OCI-LY1 (cell line): ENCODE measurements around the gene PGF.

Experiments
- H2AFZ ChIP-seq: fragments of 200-600 bp; sonication (generic), shearing (Covaris generic); 2 replicates; pipeline ENCODE4 v1.6.0; 2014; ENCODE audit warnings: antibody characterized with exemption, mild to moderate bottlenecking, low read length
- H3F3A ChIP-seq: fragments of 200-600 bp; sonication (generic), shearing (Covaris generic); 2 replicates; pipeline ENCODE4 v1.6.0; 2014; ENCODE audit warnings: mild to moderate bottlenecking, antibody characterized with exemption, low read length, moderate library complexity; ENCODE audit not compliant: insufficient read depth
- H3K27ac ChIP-seq: fragments of 200-600 bp; sonication (generic); 2 replicates; pipeline ENCODE4 v1.5.1; 2014; ENCODE audit warnings: low read length, mixed run types, mild to moderate bottlenecking, low read depth; ENCODE audit not compliant: poor library complexity, severe bottlenecking
- H3K27me3 ChIP-seq: fragments of 200-600 bp; sonication (generic); 2 replicates; pipeline ENCODE4 v1.6.0; 2014; ENCODE audit warnings: antibody characterized with exemption, mild to moderate bottlenecking, low read length, moderate library complexity; ENCODE audit not compliant: insufficient read depth
- H3K36me3 ChIP-seq: fragments of 200-600 bp; sonication (generic); 2 replicates; pipeline ENCODE4 v1.6.1; 2014; ENCODE audit warnings: mild to moderate bottlenecking, antibody characterized with exemption, low read length, moderate library complexity, mixed read lengths; ENCODE audit not compliant: insufficient read depth
- H3K4me1 ChIP-seq: fragments of 200-600 bp; sonication (generic); 2 replicates; pipeline ENCODE4 v1.5.1; 2014; ENCODE audit warnings: mild to moderate bottlenecking, low read length, moderate library complexity; ENCODE audit not compliant: insufficient read depth, severe bottlenecking
- H3K4me2 ChIP-seq: fragments of 200-600 bp; sonication (generic), shearing (Covaris generic); 2 replicates; pipeline ENCODE4 v1.6.1; 2014; ENCODE audit warnings: low read length
- H3K4me3 ChIP-seq: fragments of 200-600 bp; sonication (generic); 2 replicates; pipeline ENCODE4 v1.5.1; 2014; ENCODE audit warnings: low read length, low read depth, mild to moderate bottlenecking, mixed read lengths; ENCODE audit not compliant: poor library complexity, severe bottlenecking
- H3K79me2 ChIP-seq: fragments of 200-600 bp; shearing (Covaris generic); 2 replicates; pipeline ENCODE4 v1.6.1; 2016; ENCODE audit warnings: mixed run types, low read length, mixed read lengths; ENCODE audit not compliant: insufficient read depth
- H3K9ac ChIP-seq: fragments of 200-600 bp; sonication (generic), shearing (Covaris generic); 2 replicates; pipeline ENCODE4 v1.6.1; 2014; ENCODE audit warnings: mild to moderate bottlenecking, low read length, mixed read lengths
- H3K9me2 ChIP-seq: fragments of 200-600 bp; sonication (generic), shearing (Covaris generic); 2 replicates; pipeline ENCODE4 v1.6.1; 2014; ENCODE audit warnings: low read depth, mild to moderate bottlenecking, low read length, mixed read lengths
- H3K9me3 ChIP-seq: fragments of 200-600 bp; shearing (Covaris generic); 2 replicates; pipeline ENCODE4 v1.6.1; 2014; ENCODE audit warnings: low read length, mixed read lengths
- H4K20me1 ChIP-seq: fragments of 200-600 bp; sonication (generic), shearing (Covaris generic); 2 replicates; pipeline ENCODE4 v1.6.0; 2016; ENCODE audit warnings: mild to moderate bottlenecking, low read length; ENCODE audit not compliant: insufficient read depth
- CTCF ChIP-seq: fragments of 200-600 bp; sonication (generic), shearing (Covaris generic); IDR thresholded peaks from 2 replicates; pipeline ENCODE4 v1.5.1; 2017; ENCODE audit warnings: mild to moderate bottlenecking, antibody characterized with exemption, low read length, moderate library complexity, mixed read lengths
- EZH2 ChIP-seq: fragments of 200-600 bp; sonication (generic), shearing (Covaris generic); IDR thresholded peaks from 2 replicates; pipeline ENCODE4 v1.8.0; 2017; ENCODE audit warnings: borderline replicate concordance, mixed run types, mild to moderate bottlenecking, antibody characterized with exemption, low read length, moderate library complexity, mixed read lengths

Gene PGF

DNA sequence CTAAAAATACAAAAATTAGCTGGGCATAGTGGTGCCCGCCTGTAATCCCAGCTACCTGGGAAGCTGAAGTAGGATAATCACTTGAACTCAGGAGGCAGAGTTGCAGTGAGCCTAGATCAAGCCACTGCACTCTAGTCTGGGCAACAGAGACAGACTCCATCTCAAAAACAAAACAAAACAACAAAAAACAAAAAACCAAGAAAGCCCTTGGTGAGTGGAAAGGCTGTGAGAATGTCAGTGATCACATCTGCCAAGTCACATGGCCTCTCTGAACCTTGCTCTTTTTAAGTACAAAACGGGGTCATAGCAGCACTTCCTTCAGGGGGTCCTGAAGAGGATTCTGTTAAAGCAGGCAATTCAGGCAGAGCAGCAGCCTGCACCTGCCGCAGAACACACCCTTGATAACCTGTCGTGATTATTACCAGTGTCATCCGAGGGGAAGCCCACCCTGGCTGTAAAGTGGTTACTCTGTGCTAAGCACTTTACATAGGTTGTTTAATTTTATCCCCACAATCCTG, 41.9 kb downstream of the PGF start:
- Histone ChIP-seq H2AFZ (no peak overlapping the region), H3K27ac (no peak overlapping the region), H3K27me3 (no peaks in the 10 kb centered on the region; the same call in 1 of the 2 replicates), H3K9ac (no peak overlapping the region), H3K36me3 (no peaks in the 10 kb centered on the region), H3K4me2 (no peak overlapping the region), H4K20me1 (no peaks in the 10 kb centered on the region), H3K79me2 (no peaks in the 10 kb centered on the region), H3K9me3 (no peaks in the 10 kb centered on the region), H3K4me3 (no peak overlapping the region), H3K4me1 (no peaks in the 10 kb centered on the region), H3F3A (no peaks in the 10 kb centered on the region), H3K9me2 (no peaks in the 10 kb centered on the region)
- TF ChIP-seq EZH2 (no peak), CTCF (no peak)

DNA sequence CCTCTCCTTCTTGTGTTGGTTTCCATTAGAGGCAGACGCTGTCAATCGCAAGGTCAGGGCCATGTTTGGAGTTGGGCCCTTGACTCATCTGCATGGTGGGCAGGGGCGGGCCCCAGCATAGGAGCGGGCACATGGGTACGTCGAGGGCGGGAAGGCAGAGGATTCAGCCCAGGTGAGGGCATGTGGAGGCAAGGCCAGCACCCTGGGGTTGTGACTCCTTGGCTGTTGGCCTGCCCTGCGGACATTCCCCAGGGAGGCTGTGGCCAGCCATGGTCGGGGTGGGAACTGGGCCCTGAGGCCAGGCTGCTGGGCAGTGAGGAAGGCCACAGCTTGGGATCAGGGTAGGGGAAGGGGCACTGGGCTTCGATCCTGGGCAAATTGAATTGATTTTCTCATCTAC, 42.6 kb downstream of the PGF start:
- Histone ChIP-seq H3F3A (no peaks in the 10 kb centered on the region), H3K9ac (no peak overlapping the region), H3K9me3 (no peaks in the 10 kb centered on the region), H3K4me1 (no peaks in the 10 kb centered on the region), H3K4me3 (no peak overlapping the region), H3K4me2 (no peak overlapping the region), H3K79me2 (no peaks in the 10 kb centered on the region), H3K9me2 (no peaks in the 10 kb centered on the region), H4K20me1 (no peaks in the 10 kb centered on the region), H3K27me3 (no peaks in the 10 kb centered on the region; the same call in 1 of the 2 replicates), H2AFZ (no peak overlapping the region), H3K36me3 (no peaks in the 10 kb centered on the region), H3K27ac (no peak overlapping the region)
- TF ChIP-seq CTCF (no peak), EZH2 (no peak)

GRCh38 chr14:74912111-74912510, 43.3 kb downstream of the PGF start:
- no peaks in the 10 kb centered on the region for H3K79me2 ChIP-seq
- no peaks in the 10 kb centered on the region for H3K9me3 ChIP-seq
- no peaks in the 10 kb centered on the region for H3K36me3 ChIP-seq
- no peaks in the 10 kb centered on the region; the same call in 1 of the 2 replicates for H3K27me3 ChIP-seq
- no peak overlapping the region for H3K9ac ChIP-seq
- TF ChIP-seq CTCF (no peak), EZH2 (no peak)
- no peaks in the 10 kb centered on the region for H3F3A ChIP-seq
- no peak overlapping the region for H3K27ac ChIP-seq
- H2AFZ ChIP-seq = no peak overlapping the region
- H3K4me2 ChIP-seq = no peak overlapping the region
- no peaks in the 10 kb centered on the region for H3K4me1 ChIP-seq
- H3K4me3 ChIP-seq = no peak overlapping the region
- no peaks in the 10 kb centered on the region for H4K20me1 ChIP-seq
- no peaks in the 10 kb centered on the region for H3K9me2 ChIP-seq
